ENCODE results near the gene PEAK3. TPM values are rescaled to one million over a fixed set of nuclear protein-coding genes. Genes with fewer than 3 reads are reported as not detected.

Gene PEAK3
- total and polyA plus RNA-seq, 2 donors (not counting 1 experiment from before 2014, with no cell fraction given), result not detected

- H3K4me2 ChIP-seq (ENCODE audit: extremely low read depth, insufficient read depth, low read length), result no peak overlapping the region
- no peak overlapping the region for H3K4me3 ChIP-seq (replicated peaks in 1 of 4; ENCODE audit: control extremely low read depth in 1 of 4, insufficient read depth in 1 of 4, low read depth in 3 of 4, low read length in 4 of 4)
- peaks cover 35% of the 10 kb centered on the region for H3K36me3 ChIP-seq (ENCODE audit: control insufficient read depth, insufficient read depth, low read length)
- no peaks in the 10 kb centered on the region for H3K27me3 ChIP-seq (ENCODE audit: control insufficient read depth, insufficient read depth, low read length)
- no peak overlapping the region for H3K9ac ChIP-seq (ENCODE audit: insufficient read depth, low read length)
- H3K4me1 ChIP-seq (ENCODE audit: control insufficient read depth, extremely low read depth, insufficient read depth, low read length), result peaks cover 8% of the 10 kb centered on the region
- peaks cover 4% of the 10 kb centered on the region for H4K20me1 ChIP-seq (ENCODE audit: control insufficient read depth, extremely low read depth, insufficient read depth, low read length)
- no peak overlapping the region for H3K27ac ChIP-seq (ENCODE audit: insufficient read depth, low read length)
- peaks cover 54% of the 10 kb centered on the region for H3K79me2 ChIP-seq (ENCODE audit: control insufficient read depth, insufficient read depth, low read length)
- DNase-seq (ENCODE audit: low read depth in 2 of 2), result no peak
- no peaks in the 10 kb centered on the region for H3K9me3 ChIP-seq (ENCODE audit: control insufficient read depth, insufficient read depth, low read depth, low read length)
- no peak overlapping the region for H2AFZ ChIP-seq (ENCODE audit: low read length)
- no peak for TF ChIP-seq CTCF (conservative IDR thresholded peaks at IDR 0.05 in 1 of 2, IDR thresholded peaks at IDR 0.05 in 1 of 2; ENCODE audit: low read depth in 1 of 2, low read length in 2 of 2)
- no peak for TF ChIP-seq EZH2 (IDR thresholded peaks at IDR 0.05; ENCODE audit: low read length, missing control alignments)
Measured at GRCh38 chr19:2244125-2244411, 37.9 kb downstream of the PEAK3 start.

GRCh38 chr19:2243274-2244124 lies 38.5 kb downstream of the PEAK3 start:
- no peak overlapping the region for H3K4me3 ChIP-seq (replicated peaks in 1 of 4; ENCODE audit: control extremely low read depth in 1 of 4, insufficient read depth in 1 of 4, low read depth in 3 of 4, low read length in 4 of 4)
- peaks cover 34% of the 10 kb centered on the region for H3K36me3 ChIP-seq (ENCODE audit: control insufficient read depth, insufficient read depth, low read length)
- H3K4me2 ChIP-seq (ENCODE audit: extremely low read depth, insufficient read depth, low read length), result no peak overlapping the region
- no peaks in the 10 kb centered on the region for H3K9me3 ChIP-seq (ENCODE audit: control insufficient read depth, insufficient read depth, low read depth, low read length)
- H3K27ac ChIP-seq (ENCODE audit: insufficient read depth, low read length), result peak overlapping the region; percentile 20
- no peaks in the 10 kb centered on the region for H3K27me3 ChIP-seq (ENCODE audit: control insufficient read depth, insufficient read depth, low read length)
- H2AFZ ChIP-seq (ENCODE audit: low read length), result no peak overlapping the region
- H3K9ac ChIP-seq (ENCODE audit: insufficient read depth, low read length), result no peak overlapping the region
- peaks cover 11% of the 10 kb centered on the region for H3K4me1 ChIP-seq (ENCODE audit: control insufficient read depth, extremely low read depth, insufficient read depth, low read length)
- no peak for DNase-seq (ENCODE audit: low read depth in 2 of 2)
- H4K20me1 ChIP-seq (ENCODE audit: control insufficient read depth, extremely low read depth, insufficient read depth, low read length), result peaks cover 4% of the 10 kb centered on the region
- no peak for TF ChIP-seq EZH2 (IDR thresholded peaks at IDR 0.05; ENCODE audit: low read length, missing control alignments)
- TF ChIP-seq CTCF (conservative IDR thresholded peaks at IDR 0.05 in 1 of 2, IDR thresholded peaks at IDR 0.05 in 1 of 2; ENCODE audit: low read depth in 1 of 2, low read length in 2 of 2), result no peak
- peaks cover 60% of the 10 kb centered on the region for H3K79me2 ChIP-seq (ENCODE audit: control insufficient read depth, insufficient read depth, low read length)

- Histone ChIP-seq H3K4me3 (replicated peaks in 1 of 4; ENCODE audit: control extremely low read depth in 1 of 4, insufficient read depth in 1 of 4, low read depth in 3 of 4, low read length in 4 of 4) (no peak overlapping the region), H3K9me3 (ENCODE audit: control insufficient read depth, insufficient read depth, low read depth, low read length) (no peaks in the 10 kb centered on the region), H3K4me1 (ENCODE audit: control insufficient read depth, extremely low read depth, insufficient read depth, low read length) (peaks cover 13% of the 10 kb centered on the region), H3K27me3 (ENCODE audit: control insufficient read depth, insufficient read depth, low read length) (no peaks in the 10 kb centered on the region), H2AFZ (ENCODE audit: low read length) (no peak overlapping the region), H3K4me2 (ENCODE audit: extremely low read depth, insufficient read depth, low read length) (no peak overlapping the region), H3K79me2 (ENCODE audit: control insufficient read depth, insufficient read depth, low read length) (peaks cover 67% of the 10 kb centered on the region), H3K36me3 (ENCODE audit: control insufficient read depth, insufficient read depth, low read length) (peaks cover 34% of the 10 kb centered on the region), H4K20me1 (ENCODE audit: control insufficient read depth, extremely low read depth, insufficient read depth, low read length) (peaks cover 4% of the 10 kb centered on the region), H3K9ac (ENCODE audit: insufficient read depth, low read length) (no peak overlapping the region), H3K27ac (ENCODE audit: insufficient read depth, low read length) (no peak overlapping the region)
- TF ChIP-seq EZH2 (IDR thresholded peaks at IDR 0.05; ENCODE audit: low read length, missing control alignments), result no peak
- no peak for TF ChIP-seq CTCF (conservative IDR thresholded peaks at IDR 0.05 in 1 of 2, IDR thresholded peaks at IDR 0.05 in 1 of 2; ENCODE audit: low read depth in 1 of 2, low read length in 2 of 2)
- no peak for DNase-seq (ENCODE audit: low read depth in 2 of 2)
Measured at GRCh38 chr19:2242816-2243215, 39.2 kb downstream of the PEAK3 start.
